SU-DHL-6 (cell line): ENCODE results near the gene CBX5.

Experiments used
- EZH2phosphoT487 ChIP-seq: fragments of 200-600 bp; sonication (generic), shearing (Covaris generic); conservative IDR thresholded peaks from 2 replicates; pipeline ENCODE4 v1.6.1; 2018; ENCODE audit warnings: mild to moderate bottlenecking, antibody characterized with exemption, low read length, moderate library complexity, mixed read lengths
- TF ChIP-seq, protein P1 (sequence below): fragments of 200-600 bp; sonication (generic); IDR thresholded peaks from one replicate; pipeline ENCODE4 v1.5.1; 2017; ENCODE audit warnings: antibody characterized with exemption, mild to moderate bottlenecking, low read length, moderate library complexity; ENCODE audit not compliant: insufficient read depth, poor library complexity, severe bottlenecking

DNA sequence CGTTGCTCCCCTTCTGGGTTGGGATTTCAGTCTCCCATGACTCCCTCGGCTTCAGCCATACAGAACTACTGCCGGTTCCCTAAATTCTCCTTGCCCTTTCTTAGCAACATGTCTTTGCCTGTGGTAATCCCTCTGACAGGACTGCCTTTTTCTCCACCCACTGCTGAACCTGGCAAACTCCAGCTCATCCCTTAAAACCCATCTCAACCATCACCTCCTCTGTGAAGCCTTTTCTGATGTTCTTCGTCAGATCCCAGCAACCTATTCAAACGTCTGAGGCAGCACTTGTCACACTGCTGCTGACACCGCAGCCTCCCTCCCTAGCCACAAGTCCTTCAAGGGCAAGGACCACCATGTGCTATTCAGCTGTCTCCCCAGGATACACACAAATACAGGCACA lies 80.9 kb downstream of the CBX5 start:
- TF ChIP-seq, protein P1, sequence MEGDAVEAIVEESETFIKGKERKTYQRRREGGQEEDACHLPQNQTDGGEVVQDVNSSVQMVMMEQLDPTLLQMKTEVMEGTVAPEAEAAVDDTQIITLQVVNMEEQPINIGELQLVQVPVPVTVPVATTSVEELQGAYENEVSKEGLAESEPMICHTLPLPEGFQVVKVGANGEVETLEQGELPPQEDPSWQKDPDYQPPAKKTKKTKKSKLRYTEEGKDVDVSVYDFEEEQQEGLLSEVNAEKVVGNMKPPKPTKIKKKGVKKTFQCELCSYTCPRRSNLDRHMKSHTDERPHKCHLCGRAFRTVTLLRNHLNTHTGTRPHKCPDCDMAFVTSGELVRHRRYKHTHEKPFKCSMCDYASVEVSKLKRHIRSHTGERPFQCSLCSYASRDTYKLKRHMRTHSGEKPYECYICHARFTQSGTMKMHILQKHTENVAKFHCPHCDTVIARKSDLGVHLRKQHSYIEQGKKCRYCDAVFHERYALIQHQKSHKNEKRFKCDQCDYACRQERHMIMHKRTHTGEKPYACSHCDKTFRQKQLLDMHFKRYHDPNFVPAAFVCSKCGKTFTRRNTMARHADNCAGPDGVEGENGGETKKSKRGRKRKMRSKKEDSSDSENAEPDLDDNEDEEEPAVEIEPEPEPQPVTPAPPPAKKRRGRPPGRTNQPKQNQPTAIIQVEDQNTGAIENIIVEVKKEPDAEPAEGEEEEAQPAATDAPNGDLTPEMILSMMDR: no peak
- TF ChIP-seq EZH2phosphoT487: no peak
